Endothelial cell (in vitro differentiated cells): ENCODE data around the gene EPS8L1. TPM values are rescaled to one million over a fixed set of nuclear protein-coding genes. Genes with fewer than 3 reads are reported as not detected.
"Not testable (repeated sequence)": the region's sequence is repeated elsewhere in the genome, so short reads cannot be mapped to it uniquely, and the experiment has no call there.

Source experiments
- DNase-seq: peaks from one replicate; pipeline ENCODE4 v3.0.0; 2021; ENCODE audit warnings: low spot score
- H3K27ac Mint-ChIP-seq: one replicate; pipeline ENCODE4 v1.8.0; 2021; ENCODE audit warnings: mixed read lengths, inconsistent platforms; ENCODE audit not compliant: unreplicated experiment
- H3K27me3 Mint-ChIP-seq: one replicate; pipeline ENCODE4 v1.8.0; 2021; ENCODE audit warnings: mild to moderate bottlenecking, moderate library complexity, mixed read lengths, inconsistent platforms; ENCODE audit not compliant: unreplicated experiment
- H3K36me3 Mint-ChIP-seq: one replicate; pipeline ENCODE4 v1.8.0; 2021; ENCODE audit warnings: mild to moderate bottlenecking, low read depth, mixed read lengths, inconsistent platforms; ENCODE audit not compliant: unreplicated experiment
- H3K4me1 Mint-ChIP-seq: one replicate; pipeline ENCODE4 v1.8.0; 2021; ENCODE audit warnings: mild to moderate bottlenecking, mixed read lengths, inconsistent platforms; ENCODE audit not compliant: unreplicated experiment
- H3K4me3 Mint-ChIP-seq: one replicate; pipeline ENCODE4 v1.8.0; 2021; ENCODE audit warnings: mild to moderate bottlenecking, mixed read lengths, inconsistent platforms; ENCODE audit not compliant: unreplicated experiment
- H3K9me3 Mint-ChIP-seq: one replicate; pipeline ENCODE4 v1.8.0; 2021; ENCODE audit warnings: mixed read lengths, inconsistent platforms; ENCODE audit not compliant: unreplicated experiment
- CTCF ChIP-seq: fragments of 200-600 bp; sonication (generic); IDR thresholded peaks from one replicate; pipeline ENCODE4 v1.5.0; 2021; ENCODE audit warnings: antibody characterized with exemption; ENCODE audit not compliant: unreplicated experiment
- total RNA-seq: library from RNA; stranded (reverse); fragmentation: NEBNext Ultra II Directional; extraction: Animal tissue kit (Norgen Biotek cat#: 25700); gene quantifications from one replicate; pipeline ENCODE4 v1.2.1, GENCODE V29; 2021; ENCODE audit not compliant: unreplicated experiment

The EPS8L1 gene
- total RNA-seq, 1 donor from 2014 or later: 24.6 TPM

GRCh38 chr19:55050749-55051532, 24.7 kb upstream of the EPS8L1 start:
- no peaks in the 10 kb centered on the region for H3K9me3 Mint-ChIP-seq
- no peaks in the 10 kb centered on the region for H3K4me1 Mint-ChIP-seq
- peaks cover 15% of the 10 kb centered on the region for H3K36me3 Mint-ChIP-seq
- no peak overlapping the region for H3K27ac Mint-ChIP-seq
- no peak for TF ChIP-seq CTCF
- H3K4me3 Mint-ChIP-seq: no peak overlapping the region
- DNase-seq: no peak
- peaks cover 3% of the 10 kb centered on the region for H3K27me3 Mint-ChIP-seq

- Mint-ChIP-seq H3K9me3 (no peaks in the 10 kb centered on the region), H3K4me3 (no peak overlapping the region), H3K36me3 (peaks cover 18% of the 10 kb centered on the region), H3K27ac (no peak overlapping the region), H3K4me1 (no peaks in the 10 kb centered on the region), H3K27me3 (no peaks in the 10 kb centered on the region)
- no peak for DNase-seq
- no peak for TF ChIP-seq CTCF
Measured at GRCh38 chr19:55053735-55054134, 21.9 kb upstream of the EPS8L1 start.

GRCh38 chr19:55056827-55057226, 18.8 kb upstream of the EPS8L1 start:
- no peaks in the 10 kb centered on the region for H3K9me3 Mint-ChIP-seq
- peak overlapping the region; percentile 52 for H3K4me3 Mint-ChIP-seq
- no peaks in the 10 kb centered on the region for H3K27me3 Mint-ChIP-seq
- TF ChIP-seq CTCF: no peak
- H3K27ac Mint-ChIP-seq: no peak overlapping the region
- no peak for DNase-seq
- H3K36me3 Mint-ChIP-seq: peaks cover 17% of the 10 kb centered on the region
- no peaks in the 10 kb centered on the region for H3K4me1 Mint-ChIP-seq

GRCh38 chr19:55058781-55059610, 16.7 kb upstream of the EPS8L1 start:
- Mint-ChIP-seq H3K9me3 (no peaks in the 10 kb centered on the region), H3K36me3 (peaks cover 14% of the 10 kb centered on the region), H3K27ac (no peak overlapping the region), H3K27me3 (peaks cover 5% of the 10 kb centered on the region), H3K4me1 (no peaks in the 10 kb centered on the region), H3K4me3 (no peak overlapping the region)
- TF ChIP-seq CTCF: no peak
- DNase-seq: no peak

GRCh38 chr19:55060287-55060686, 15.4 kb upstream of the EPS8L1 start:
- H3K4me1 Mint-ChIP-seq, H3K9me3 Mint-ChIP-seq, H3K4me3 Mint-ChIP-seq, H3K27me3 Mint-ChIP-seq, DNase-seq, H3K36me3 Mint-ChIP-seq, H3K27ac Mint-ChIP-seq: not testable (repeated sequence)
